HG03342 (cell line): ENCODE data around the gene REXO1.
"Not testable (repeated sequence)": the region's sequence is repeated elsewhere in the genome, so short reads cannot be mapped to it uniquely, and the experiment has no call there.

Experiments
- ATAC-seq: cut with Tn5 transposase; IDR thresholded peaks from one replicate; pipeline ENCODE4 v1.9.1; 2021; ENCODE audit warnings: mild to moderate bottlenecking, moderate library complexity; ENCODE audit not compliant: unreplicated experiment

REXO1 gene

GRCh38 chr19:1848399-1849131 lies at the start of gene REXO1:
Gene REXO1, minus strand, starts transcription at chr19:1848483. Its CDS starts 125 bp downstream, at chr19:1848358.
- peak; percentile 57 for ATAC-seq

- no peak for ATAC-seq
These were observed 48.2 kb upstream of the REXO1 start for GRCh38 chr19:1896508-1896907.

- ATAC-seq, result no peak
These were observed 45.5 kb upstream of the REXO1 start for GRCh38 chr19:1893791-1894190.

GRCh38 chr19:1889907-1890306 lies 41.6 kb upstream of the REXO1 start:
- no peak for ATAC-seq

GRCh38 chr19:1888385-1888784 lies 40.1 kb upstream of the REXO1 start:
- ATAC-seq, result no peak

- ATAC-seq, result not testable (repeated sequence)
These were observed 38.1 kb upstream of the REXO1 start for GRCh38 chr19:1886360-1886759.

GRCh38 chr19:1885398-1886119 lies 37.3 kb upstream of the REXO1 start, which contains the start of gene ABHD17A:
Gene ABHD17A, minus strand, starts transcription at chr19:1885496. Its CDS starts 3,930 bp downstream, at chr19:1881566.
- peak; percentile 77 for ATAC-seq

- ATAC-seq, result no peak
These were observed 36.5 kb upstream of the REXO1 start for GRCh38 chr19:1884719-1885334.

GRCh38 chr19:1884291-1884718 lies 36.0 kb upstream of the REXO1 start:
- ATAC-seq, result no peak

GRCh38 chr19:1883784-1884183 lies 35.5 kb upstream of the REXO1 start:
- ATAC-seq, result no peak

GRCh38 chr19:1882786-1883692 lies 34.8 kb upstream of the REXO1 start:
- ATAC-seq, result no peak

- ATAC-seq, result no peak
These were observed 34.0 kb upstream of the REXO1 start for GRCh38 chr19:1882089-1882785.

GRCh38 chr19:1881393-1882088 lies 33.3 kb upstream of the REXO1 start:
- ATAC-seq, result not testable (repeated sequence)

- no peak for ATAC-seq
These were observed 32.5 kb upstream of the REXO1 start for GRCh38 chr19:1880611-1881392.

GRCh38 chr19:1879982-1880381 lies 31.7 kb upstream of the REXO1 start:
- ATAC-seq, result not testable (repeated sequence)

GRCh38 chr19:1878583-1878982 lies 30.3 kb upstream of the REXO1 start:
- not testable (repeated sequence) for ATAC-seq

- not testable (repeated sequence) for ATAC-seq
These were observed 29.0 kb upstream of the REXO1 start for GRCh38 chr19:1877280-1877660.

GRCh38 chr19:1876496-1877279 lies 28.4 kb upstream of the REXO1 start:
- ATAC-seq, result not testable (repeated sequence)
